GM18526 (cell line): Measurements from ENCODE around the gene RAB11A.

Experiments
- POLR2A ChIP-seq: IDR thresholded peaks from 3 replicates; pipeline ENCODE4 v1.6.1; 2011; ENCODE audit not compliant: insufficient read length; ENCODE audit errors: extremely low read depth

The RAB11A gene

DNA sequence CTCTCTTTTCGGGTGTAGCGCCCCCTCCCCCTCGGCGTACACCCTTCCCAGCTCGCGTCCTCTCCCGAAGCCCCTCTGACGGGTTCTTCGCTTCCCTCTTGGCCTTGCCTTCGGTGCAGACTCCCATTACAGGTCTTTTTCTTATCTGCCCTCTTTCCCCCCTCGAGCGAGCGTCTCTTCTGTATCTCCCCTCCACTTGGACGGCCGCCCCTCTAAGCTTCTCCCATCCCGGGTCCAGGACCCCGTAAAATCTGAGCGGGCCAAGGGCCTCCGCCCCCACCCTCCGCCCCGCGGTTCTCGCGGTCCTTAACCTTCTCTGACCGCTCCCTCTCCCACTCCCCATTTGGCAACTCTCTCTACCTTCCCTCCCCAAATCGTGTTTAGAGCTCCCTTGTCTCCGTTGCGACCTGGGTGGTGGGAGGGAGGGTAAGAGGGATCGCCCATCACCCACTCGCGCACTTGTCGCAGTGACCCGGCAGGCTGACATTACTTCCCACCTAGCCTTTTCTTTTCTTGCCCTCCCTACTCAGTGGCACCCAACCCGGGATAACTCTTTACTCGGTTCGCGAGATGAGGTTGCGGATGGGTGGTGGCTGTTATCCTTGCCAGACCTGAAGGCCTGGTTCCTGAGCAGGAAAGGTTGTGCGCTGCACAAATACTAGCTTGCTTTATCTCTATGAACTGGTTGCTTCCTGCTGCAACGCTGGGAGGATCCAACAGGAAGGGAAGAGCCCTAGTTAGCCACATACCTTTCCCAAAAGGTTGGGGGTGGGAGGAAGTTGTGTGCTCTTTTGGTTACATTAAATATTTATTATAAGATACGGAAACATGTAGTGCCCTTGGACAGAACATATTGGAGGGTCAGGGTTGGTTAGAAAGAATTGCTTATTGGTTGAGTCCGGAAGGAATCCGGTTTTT is 922 bp downstream of the RAB11A start:
- no peak for TF ChIP-seq POLR2A

DNA sequence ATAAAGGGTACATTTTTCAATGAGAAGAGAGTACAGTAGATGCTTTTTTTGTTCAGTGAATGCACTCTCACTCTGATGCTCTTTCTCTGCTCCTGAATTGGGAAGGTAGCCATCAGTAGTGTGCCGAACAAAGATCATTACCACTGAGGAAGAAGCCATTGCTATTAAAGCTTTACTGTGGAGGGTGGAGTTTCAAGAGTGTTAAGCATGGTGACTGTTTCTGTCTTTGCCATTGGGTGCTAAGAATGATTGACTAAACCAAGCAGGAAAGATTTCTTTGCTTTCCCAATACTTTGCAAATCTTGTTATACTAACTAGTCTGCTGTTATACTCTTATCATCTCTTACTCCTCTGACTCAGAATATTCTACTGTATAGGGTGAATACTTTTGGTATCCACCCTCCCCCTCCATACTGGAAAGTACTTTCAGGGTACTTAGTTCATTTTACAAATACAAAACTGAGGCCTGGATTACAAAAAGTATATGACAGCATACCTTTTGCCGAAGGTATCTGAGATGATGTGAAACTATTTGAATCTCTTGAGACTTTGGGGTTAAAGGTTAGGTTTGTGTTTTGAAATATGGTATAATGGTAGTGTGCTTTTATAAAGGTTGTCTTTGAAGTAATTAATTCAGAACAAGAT is 1.7 kb downstream of the RAB11A start:
- TF ChIP-seq POLR2A = no peak

DNA sequence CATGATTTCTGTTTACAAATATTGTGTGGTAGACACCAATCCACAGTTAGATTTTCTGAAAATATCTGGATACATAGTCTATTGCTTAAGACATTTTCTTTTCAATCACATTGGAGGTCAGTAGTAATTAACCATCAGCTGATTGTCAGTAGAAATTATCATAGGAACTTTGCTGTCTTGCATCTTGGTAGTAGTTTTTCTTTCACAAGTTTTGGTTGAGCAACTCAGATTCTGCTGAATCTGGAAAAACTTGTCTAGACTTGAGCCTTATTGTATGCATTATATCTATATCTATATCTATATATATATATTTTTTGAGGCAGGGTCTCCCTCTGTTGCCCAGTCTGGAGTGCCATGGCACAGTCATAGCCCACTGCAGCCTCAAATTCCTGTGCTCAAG is 4.0 kb downstream of the RAB11A start:
- no peak for TF ChIP-seq POLR2A

DNA sequence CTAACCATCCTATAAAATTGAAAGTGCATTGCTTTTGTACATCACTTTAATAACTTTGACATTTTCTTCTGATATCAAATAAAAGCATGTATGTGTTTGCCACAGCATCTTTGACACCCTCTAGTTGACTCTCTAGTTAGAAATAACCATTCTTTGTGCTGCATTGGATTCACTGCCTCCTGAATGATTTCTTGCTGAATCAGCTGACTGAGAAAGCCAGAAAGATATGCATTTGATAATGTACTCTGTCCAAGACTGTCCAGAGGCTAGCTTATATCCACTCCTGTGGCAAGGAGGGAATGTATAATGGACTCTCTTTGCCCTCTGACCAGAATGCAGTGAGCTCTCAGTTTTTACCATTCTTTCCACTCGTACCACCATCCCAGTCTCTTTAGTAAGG is 6.2 kb downstream of the RAB11A start:
- TF ChIP-seq POLR2A = no peak

DNA sequence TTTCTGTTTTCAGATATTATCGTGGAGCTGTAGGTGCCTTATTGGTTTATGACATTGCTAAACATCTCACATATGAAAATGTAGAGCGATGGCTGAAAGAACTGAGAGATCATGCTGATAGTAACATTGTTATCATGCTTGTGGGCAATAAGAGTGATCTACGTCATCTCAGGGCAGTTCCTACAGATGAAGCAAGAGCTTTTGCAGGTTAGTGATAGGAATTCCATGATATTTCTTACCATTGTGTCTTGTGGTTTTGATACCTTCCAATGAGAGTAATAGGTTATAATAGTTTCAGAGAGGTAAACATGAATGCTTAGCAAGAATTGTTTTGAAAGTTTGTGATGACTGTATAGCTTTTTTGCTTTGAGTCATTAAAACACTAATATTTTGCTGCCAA is 8.5 kb downstream of the RAB11A start:
- TF ChIP-seq POLR2A = no peak

DNA sequence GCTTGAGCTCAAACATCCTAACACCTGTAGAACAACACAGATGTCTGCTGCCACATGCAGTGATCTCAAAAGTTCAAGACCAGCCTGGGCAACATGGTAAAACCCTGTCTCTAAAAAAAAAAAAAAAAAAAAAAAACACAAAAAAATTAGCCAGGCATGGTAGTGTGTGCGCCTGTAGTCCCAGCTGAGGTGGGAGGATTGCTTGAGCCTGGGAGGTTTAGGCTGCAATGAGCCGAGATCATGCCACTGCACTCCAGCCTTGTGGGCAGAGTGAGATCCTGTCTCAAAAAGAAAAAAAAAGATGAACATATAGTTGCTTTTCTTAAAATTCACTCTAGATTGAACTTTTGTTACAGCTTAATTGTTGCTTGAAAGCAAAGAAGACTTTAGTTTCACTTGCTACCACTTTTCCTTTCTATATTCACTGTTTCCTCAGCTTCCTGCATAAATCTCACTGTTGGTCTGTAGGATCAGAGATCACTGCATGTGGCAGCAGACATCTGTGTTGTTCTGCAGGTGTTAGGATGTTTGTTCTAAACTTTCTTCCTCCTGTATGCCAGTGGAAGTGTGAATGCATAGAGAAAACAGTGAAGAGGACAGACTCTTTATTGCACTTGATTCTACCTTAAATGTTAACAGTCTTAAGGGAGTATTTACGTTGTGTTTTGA is 12.6 kb downstream of the RAB11A start:
- TF ChIP-seq POLR2A = no peak

DNA sequence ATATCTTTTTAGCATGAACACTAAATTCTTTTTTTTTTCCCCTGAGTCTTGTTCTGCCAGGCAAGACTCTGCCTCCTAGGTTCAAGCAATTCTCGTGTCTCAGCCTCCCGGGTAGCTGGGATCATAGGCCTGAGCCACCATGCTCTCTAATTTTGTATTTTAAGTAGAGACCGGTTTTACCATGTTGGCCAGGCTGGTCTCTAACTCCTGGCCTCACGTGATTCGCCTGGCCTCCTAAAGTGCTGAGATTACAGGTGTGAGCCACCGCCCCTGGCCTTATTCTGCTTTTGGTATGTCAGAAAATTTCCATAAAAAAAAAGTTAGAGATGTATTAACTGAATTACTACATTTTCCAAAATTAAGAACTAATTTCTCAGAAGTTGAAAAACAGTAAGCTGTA is 14.3 kb downstream of the RAB11A start:
- no peak for TF ChIP-seq POLR2A

DNA sequence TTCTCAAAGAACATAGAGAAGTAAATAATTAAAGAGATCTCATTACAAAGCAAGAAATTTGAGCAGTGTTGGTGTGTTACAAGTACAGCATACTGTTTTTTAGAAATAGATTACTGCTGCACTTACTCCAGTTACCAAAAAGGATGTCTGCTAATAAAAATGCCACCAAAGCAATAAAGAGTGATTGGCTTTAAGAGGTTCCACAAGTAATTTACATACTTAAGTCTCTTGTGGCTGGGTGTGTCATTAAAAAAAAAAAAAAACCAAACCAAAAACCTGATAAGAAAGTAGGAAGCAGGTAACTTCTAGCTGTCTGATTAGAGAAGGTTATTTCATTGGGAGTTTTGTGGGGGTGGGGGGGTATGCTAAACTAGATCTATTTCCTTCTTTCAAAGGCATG is 15.2 kb downstream of the RAB11A start:
- no peak for TF ChIP-seq POLR2A

DNA sequence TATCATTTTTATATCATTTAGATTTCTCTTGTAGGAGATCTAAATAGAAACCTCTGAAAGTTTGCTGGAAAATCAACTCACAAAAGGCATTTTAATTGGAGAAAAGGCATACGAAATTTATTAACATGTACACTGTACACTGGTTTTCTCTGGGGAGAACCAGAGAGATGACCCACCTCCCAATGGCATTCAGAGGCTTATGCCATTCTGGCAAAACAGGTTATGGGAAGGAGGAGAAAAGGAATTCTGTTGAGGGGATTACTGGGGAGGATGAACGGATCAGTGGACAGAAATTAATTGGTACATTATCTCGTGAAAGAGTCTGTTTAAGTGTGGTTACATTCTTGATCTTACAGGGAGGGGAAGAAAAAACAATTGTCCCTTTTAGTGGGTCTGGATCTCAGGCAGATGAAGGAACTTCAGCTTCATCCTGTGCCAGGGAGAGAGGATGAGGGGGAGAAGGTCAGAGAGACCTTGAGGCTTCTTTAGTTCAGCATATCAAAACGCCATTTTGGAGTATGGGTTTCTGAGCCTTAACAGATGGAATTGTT is 16.5 kb downstream of the RAB11A start:
- TF ChIP-seq POLR2A = no peak

DNA sequence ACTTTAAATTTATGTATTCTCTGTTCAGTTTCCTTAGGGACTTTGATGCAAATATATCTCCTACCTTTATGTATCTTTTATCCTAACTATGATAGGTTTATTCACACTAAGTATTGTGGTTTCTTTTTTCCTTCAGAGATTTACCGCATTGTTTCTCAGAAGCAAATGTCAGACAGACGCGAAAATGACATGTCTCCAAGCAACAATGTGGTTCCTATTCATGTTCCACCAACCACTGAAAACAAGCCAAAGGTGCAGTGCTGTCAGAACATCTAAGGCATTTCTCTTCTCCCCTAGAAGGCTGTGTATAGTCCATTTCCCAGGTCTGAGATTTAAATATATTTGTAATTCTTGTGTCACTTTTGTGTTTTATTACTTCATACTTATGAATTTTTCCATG is 18.3 kb downstream of the RAB11A start:
- no peak for TF ChIP-seq POLR2A

DNA sequence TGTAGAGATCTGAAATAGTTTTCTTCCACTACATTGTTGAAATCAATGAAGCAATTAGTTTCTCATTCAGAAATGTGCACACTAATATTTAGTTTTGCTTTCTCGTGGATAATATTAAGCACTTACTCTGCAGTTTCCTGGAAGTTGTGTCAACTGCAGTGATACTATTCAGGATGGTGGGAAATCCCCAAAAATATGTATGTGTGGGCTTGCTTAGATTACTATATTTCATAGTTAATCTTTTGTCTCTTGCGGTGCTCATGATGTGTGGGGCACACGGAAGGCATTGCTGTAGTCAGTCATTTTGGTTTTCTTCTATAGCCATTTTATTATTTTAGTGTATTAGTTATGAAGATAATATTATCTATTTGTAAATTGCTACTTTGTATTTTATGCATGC is 19.7 kb downstream of the RAB11A start:
- no peak for TF ChIP-seq POLR2A

DNA sequence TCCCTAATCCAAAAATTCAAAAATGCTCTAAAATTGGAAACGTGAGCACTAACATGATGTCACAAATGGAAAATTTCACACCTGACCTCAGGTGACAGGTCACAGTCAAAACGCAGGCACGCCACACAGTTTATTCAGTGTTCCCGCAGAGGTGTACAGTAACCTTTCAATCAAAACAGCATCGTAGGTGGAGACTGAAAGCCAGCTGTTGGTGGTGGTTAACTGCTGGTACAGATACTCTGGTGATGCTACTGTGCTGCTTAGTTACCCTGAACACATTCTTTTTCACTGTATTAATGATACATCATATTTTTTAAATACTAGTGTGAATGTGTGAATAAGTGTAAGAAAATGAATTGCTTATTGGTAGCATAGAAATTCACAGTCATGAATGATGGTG is 23.8 kb downstream of the RAB11A start:
- no peak for TF ChIP-seq POLR2A

DNA sequence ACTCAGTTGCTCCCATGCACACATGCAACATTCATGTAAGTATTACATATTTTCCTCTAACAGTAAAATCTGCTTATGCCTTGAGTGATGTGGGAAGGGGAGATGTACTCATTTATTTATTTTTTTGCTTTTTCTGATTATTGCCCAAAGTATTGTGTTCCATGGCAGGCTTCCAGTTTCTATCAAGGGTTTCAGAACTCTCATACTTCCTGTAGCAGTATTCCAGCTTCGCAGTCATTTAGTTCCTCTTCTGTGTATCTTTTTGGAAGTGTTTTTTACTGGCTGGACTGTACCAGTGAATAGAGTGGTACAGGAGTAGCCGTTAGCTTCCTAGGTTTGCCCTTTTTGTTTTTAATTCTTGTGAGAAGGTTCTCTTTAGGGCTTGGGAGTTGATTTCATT is 26.9 kb downstream of the RAB11A start:
- TF ChIP-seq POLR2A = no peak

DNA sequence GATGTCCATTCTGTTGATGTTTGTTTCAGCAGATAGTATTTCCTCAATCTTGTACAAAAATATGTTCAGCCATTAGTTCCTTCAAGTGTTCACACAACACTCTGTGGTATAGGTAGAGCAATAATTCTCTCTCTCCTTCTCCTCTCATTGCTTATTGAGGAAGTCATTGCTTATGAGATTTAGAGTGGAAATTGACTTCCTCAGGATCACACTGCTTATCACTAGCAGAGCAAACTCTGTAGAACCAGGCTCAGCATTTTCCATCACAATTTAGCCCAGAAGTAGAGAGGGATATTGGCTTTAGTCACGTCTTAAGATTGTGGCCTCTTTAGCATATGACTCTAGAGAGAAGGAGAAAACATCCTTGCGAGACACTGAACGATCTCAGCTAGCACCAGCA is 31.2 kb downstream of the RAB11A start:
- TF ChIP-seq POLR2A = no peak

DNA sequence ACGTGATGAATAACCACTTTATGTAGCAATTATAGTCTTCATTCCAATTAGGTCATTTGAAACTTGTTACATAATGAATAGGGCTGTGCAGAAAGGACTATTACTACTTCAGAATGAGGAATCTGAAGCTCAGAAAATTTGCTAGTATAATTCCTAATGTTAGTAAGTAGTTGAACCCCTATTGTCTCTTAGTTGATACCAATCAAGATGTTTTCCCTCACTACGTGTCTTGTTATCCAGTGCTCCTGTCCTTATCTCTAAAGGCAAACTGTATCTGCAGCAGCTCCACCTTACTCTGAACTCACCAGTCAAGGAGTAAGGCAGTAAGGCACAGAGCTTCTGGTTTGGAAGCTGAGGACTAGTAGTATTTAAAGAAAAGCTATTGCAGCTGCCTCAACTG is 32.0 kb downstream of the RAB11A start:
- TF ChIP-seq POLR2A = no peak

DNA sequence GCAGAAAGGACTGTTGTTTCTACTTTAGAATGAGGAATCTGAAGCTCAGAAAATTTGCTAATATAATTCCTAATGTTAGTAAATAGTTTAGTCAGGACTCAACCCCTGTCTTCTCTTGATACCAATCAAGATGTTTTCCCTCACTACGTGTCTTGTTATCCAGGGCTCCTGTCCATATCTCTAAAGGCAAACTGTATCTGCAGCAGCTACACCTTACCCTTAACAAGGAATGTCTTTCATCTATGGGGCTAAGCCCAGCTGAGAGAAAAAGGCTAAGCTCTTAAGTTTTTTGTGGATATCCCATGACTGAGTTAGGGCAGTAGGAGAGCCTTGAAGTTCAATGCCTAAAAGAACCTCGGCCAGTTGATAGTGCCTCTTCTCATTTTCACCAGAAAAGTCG is 32.5 kb downstream of the RAB11A start:
- TF ChIP-seq POLR2A = no peak
